HG03565 (cell line): Measurements from ENCODE around the gene USP13.
"Not testable (repeated sequence)": the region's sequence is repeated elsewhere in the genome, so short reads cannot be mapped to it uniquely, and the experiment has no call there.

Source experiments
- ATAC-seq: cut with Tn5 transposase; IDR thresholded peaks from one replicate; pipeline ENCODE4 v1.9.1; 2021; ENCODE audit warnings: mild to moderate bottlenecking, moderate library complexity; ENCODE audit not compliant: unreplicated experiment

USP13 gene

GRCh38 chr3:179782841-179783240, 130.0 kb downstream of the USP13 start:
- ATAC-seq: not testable (repeated sequence)

GRCh38 chr3:179788996-179789395, 136.2 kb downstream of the USP13 start:
- ATAC-seq: no peak

GRCh38 chr3:179791793-179792192, 139.0 kb downstream of the USP13 start:
- no peak for ATAC-seq

GRCh38 chr3:179794355-179794754, 141.5 kb downstream of the USP13 start:
- no peak for ATAC-seq

- no peak for ATAC-seq
Measured at GRCh38 chr3:179796421-179796820, 143.6 kb downstream of the USP13 start.

GRCh38 chr3:179797192-179797591, 144.4 kb downstream of the USP13 start:
- no peak for ATAC-seq

GRCh38 chr3:179801263-179801662, 148.4 kb downstream of the USP13 start:
- no peak for ATAC-seq

- no peak for ATAC-seq
Measured at GRCh38 chr3:179801856-179802255, 149.0 kb downstream of the USP13 start.

GRCh38 chr3:179806177-179806576, 153.3 kb downstream of the USP13 start:
- no peak for ATAC-seq

GRCh38 chr3:179807588-179807987, 154.7 kb downstream of the USP13 start:
- no peak for ATAC-seq

GRCh38 chr3:179809639-179810038, 156.8 kb downstream of the USP13 start:
- no peak for ATAC-seq

- peak; percentile 86 for ATAC-seq
Measured at GRCh38 chr3:179811321-179812095, 158.7 kb downstream of the USP13 start.

- ATAC-seq: no peak
Measured at GRCh38 chr3:179812096-179812382, 159.2 kb downstream of the USP13 start.

- no peak for ATAC-seq
Measured at GRCh38 chr3:179819379-179819778, 166.5 kb downstream of the USP13 start.

- no peak for ATAC-seq
Measured at GRCh38 chr3:179822296-179822695, 169.5 kb downstream of the USP13 start.

- no peak for ATAC-seq
Measured at GRCh38 chr3:179825527-179826246, 172.8 kb downstream of the USP13 start.

GRCh38 chr3:179826247-179826637, 173.4 kb downstream of the USP13 start:
- no peak for ATAC-seq

- ATAC-seq: no peak
Measured at GRCh38 chr3:179828738-179829137, 175.9 kb downstream of the USP13 start.

- ATAC-seq: no peak
Measured at GRCh38 chr3:179829401-179829800, 176.6 kb downstream of the USP13 start.

GRCh38 chr3:179832333-179832854, 179.6 kb downstream of the USP13 start:
- no peak for ATAC-seq

- ATAC-seq: no peak
Measured at GRCh38 chr3:179833294-179833693, 180.5 kb downstream of the USP13 start.

GRCh38 chr3:179837374-179837773, 184.5 kb downstream of the USP13 start:
- ATAC-seq: no peak
